Measurements from ENCODE around the gene PELI1.
"Not testable (repeated sequence)": the region's sequence is repeated elsewhere in the genome, so short reads cannot be mapped to it uniquely, and the experiment has no call there.

The PELI1 gene

DNA sequence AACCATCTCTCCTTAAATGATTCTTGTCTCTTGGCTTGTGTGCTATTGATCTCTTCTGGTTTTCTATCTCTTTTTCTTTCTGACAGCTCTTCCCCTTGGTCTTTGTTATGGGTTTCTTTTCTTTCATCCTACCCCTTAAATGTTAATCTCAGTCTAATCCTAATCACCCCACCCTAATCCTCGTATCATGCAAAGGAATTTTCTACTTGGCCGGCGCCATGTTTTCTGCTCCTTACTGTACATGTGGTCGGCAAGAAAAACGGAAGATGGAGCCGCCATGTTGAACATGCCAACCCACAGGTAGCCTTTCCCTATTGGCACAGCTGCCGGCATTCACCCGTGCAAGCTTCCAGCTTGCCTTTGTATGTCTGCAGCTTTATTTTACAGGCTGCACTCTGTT, 63.2 kb downstream of the PELI1 start:
- H3K4me3 ChIP-seq (ENCODE audit: low read depth, low read length), result no peak overlapping the region
- TF ChIP-seq, protein P1, sequence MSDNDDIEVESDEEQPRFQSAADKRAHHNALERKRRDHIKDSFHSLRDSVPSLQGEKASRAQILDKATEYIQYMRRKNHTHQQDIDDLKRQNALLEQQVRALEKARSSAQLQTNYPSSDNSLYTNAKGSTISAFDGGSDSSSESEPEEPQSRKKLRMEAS (IDR thresholded peaks at IDR 0.05; ENCODE audit: low read depth, low read length), result no peak
- DNase-seq (ENCODE audit: low read depth), result no peak

DNA sequence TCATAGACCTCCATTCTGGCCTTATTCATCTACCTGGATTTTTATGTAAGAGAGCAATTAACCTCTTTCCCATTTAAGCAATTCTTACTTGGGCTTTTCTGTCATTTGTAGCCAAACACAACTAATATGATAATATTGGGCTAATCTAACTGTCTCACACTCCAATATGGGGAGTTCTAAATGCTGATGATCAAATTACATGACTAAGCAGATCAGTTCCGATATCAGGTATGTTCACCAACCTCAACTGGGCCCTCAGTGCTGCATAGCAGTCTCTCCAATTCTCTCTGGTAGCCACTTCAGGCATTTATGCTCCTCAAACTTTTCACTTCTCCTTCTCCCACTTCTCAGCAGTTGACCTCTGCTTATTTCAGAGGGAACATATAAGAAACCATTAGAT, 64.0 kb downstream of the PELI1 start:
- DNase-seq (ENCODE audit: low read depth), result no peak
- TF ChIP-seq, protein P1 (IDR thresholded peaks at IDR 0.05; ENCODE audit: low read depth, low read length), result no peak
- TF ChIP-seq, protein P2, sequence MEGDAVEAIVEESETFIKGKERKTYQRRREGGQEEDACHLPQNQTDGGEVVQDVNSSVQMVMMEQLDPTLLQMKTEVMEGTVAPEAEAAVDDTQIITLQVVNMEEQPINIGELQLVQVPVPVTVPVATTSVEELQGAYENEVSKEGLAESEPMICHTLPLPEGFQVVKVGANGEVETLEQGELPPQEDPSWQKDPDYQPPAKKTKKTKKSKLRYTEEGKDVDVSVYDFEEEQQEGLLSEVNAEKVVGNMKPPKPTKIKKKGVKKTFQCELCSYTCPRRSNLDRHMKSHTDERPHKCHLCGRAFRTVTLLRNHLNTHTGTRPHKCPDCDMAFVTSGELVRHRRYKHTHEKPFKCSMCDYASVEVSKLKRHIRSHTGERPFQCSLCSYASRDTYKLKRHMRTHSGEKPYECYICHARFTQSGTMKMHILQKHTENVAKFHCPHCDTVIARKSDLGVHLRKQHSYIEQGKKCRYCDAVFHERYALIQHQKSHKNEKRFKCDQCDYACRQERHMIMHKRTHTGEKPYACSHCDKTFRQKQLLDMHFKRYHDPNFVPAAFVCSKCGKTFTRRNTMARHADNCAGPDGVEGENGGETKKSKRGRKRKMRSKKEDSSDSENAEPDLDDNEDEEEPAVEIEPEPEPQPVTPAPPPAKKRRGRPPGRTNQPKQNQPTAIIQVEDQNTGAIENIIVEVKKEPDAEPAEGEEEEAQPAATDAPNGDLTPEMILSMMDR (IDR thresholded peaks at IDR 0.05; ENCODE audit: low read depth, low read length), result no peak
- no peak for TF ChIP-seq POLR2A (IDR thresholded peaks at IDR 0.05; ENCODE audit: extremely low read depth, insufficient read length)
- no peak for TF ChIP-seq MYC (IDR thresholded peaks at IDR 0.05; ENCODE audit: low read depth, low read length)
- no peak overlapping the region for H3K4me3 ChIP-seq (ENCODE audit: low read depth, low read length)

DNA sequence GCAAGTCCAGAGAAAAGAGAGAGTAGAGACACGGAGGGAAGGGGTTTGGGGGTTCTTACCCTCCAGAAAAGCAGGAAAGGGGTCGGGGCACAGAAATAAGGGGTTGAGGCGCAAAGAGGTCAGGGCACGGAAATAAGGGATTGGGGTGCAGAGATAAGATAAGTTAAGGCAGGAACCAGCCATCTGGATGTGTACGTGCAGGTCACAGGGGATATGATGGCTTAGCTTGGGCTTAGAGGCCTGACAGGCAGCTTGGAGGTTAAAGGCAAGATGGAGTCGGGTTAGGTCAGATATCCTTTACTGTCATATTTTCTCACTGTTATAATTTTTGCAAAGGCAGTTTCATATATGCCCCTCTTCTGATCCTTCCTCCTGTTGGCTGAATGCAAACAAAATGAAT, 64.5 kb downstream of the PELI1 start:
- not testable (repeated sequence) for DNase-seq (ENCODE audit: low read depth); H3K4me3 ChIP-seq (ENCODE audit: low read depth, low read length)

DNA sequence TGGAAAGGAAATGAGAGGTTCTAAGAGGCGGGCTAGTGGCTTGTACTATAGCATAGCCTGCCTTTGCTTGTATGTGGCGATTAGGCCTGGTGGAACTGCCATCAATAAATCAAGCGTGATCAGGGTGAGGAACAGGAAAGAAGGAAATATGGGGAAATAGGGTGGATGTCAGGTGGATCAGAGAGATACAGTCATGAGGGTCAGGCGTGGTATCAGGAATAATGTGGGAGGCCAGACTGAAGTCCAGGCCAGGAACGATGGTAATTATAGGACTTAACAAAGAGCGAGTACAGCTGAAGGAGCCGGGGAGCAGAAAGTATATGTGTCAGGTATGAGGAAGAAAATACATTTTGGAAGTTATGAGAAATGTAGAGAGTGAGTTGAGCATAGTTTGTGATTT, 67.4 kb downstream of the PELI1 start:
- H3K4me3 ChIP-seq (ENCODE audit: low read depth, low read length); DNase-seq (ENCODE audit: low read depth): not testable (repeated sequence)

DNA sequence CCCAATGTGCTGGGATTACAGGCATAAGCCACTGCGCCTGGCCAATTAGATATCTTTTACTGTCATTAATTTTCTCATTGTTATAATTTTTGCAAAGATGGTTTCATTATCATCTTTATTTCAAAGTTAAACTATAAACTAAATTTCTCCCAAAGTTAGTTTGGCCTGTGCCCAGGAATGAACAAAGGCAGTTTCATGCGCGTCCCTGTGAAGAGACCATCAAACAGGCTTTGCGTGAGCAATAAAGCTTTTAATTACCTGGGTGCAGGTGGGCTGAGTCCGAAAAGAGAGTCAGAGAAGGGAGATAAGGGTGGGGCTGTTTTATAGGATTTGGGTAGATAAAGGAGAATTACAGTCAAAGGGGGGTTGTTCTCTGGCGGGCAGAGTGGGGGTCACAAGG, 69.6 kb downstream of the PELI1 start:
- not testable (repeated sequence) for H3K4me3 ChIP-seq (ENCODE audit: low read depth, low read length); DNase-seq (ENCODE audit: low read depth)

DNA sequence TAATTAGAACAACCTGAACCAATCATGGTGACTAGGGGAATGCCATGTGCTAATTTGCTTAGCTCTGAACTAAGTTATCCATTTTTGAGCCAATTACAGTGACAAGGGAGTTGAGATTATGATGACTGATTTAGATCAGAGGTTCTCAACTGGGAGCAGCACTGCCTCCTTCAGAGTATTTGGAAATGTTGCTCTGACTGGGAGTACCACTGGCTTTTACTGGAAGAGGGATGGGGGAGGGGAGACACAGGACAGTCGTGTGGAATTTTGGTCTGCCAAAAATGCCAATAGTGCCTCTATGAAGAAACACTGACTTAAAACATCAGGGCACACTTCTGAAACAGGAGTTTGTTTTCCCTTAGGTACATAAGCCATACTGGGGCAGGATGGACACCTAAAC, 76.9 kb downstream of the PELI1 start:
- DNase-seq (ENCODE audit: low read depth), result no peak
- TF ChIP-seq, protein P1 (IDR thresholded peaks at IDR 0.05; ENCODE audit: low read depth, low read length), result no peak
- no peak for TF ChIP-seq POLR2A (IDR thresholded peaks at IDR 0.05; ENCODE audit: extremely low read depth, insufficient read length)
- TF ChIP-seq, protein P2 (IDR thresholded peaks at IDR 0.05; ENCODE audit: low read depth, low read length), result no peak
- no peak for TF ChIP-seq MYC (IDR thresholded peaks at IDR 0.05; ENCODE audit: low read depth, low read length)

DNA sequence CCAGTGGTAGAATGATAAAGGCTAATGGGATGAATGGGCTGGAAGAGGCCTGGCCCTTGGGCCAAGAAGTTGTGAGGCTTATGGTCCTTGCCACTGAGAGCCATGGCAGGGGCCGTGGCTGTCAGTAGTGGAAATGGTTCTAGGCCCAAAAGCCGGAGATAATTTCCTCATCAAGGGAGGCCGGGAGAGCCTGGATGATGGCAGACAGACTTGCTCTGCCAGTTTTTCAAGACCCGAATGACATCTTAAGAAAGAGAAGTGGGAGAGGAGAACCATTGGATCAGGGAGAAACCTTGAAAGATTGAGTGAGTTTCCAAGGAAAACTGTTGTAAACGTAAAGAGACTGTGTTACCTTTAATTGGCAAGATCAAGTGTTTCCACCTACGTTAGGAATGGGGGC, 78.7 kb downstream of the PELI1 start:
- no peak overlapping the region for H3K4me3 ChIP-seq (ENCODE audit: low read depth, low read length)

More for the DNA sequence above, 76.9 kb downstream of the PELI1 start:
- no peak overlapping the region for H3K4me3 ChIP-seq (ENCODE audit: low read depth, low read length)

DNA sequence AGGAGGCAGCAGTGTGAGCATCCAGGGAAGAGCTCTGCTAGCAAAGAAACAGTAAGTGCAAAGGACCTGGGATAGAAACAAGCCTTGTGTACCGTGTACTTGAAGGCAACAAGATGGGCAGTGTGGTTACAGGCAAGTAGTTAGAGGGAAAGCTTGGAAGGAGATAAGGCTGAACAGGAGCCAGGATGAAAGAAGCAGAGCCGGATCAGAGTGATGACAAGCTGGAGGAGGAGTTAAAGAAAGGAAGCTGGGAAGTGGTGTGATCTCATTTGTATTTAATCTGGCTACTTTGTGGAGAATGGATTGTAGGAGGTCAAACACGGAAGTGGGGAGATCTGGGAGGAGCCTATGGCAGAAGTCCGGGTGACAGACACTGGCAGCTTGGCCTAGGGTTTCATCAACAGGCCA, 80.3 kb downstream of the PELI1 start:
- TF ChIP-seq MYC (IDR thresholded peaks at IDR 0.05; ENCODE audit: low read depth, low read length) (no peak), POLR2A (IDR thresholded peaks at IDR 0.05; ENCODE audit: extremely low read depth, insufficient read length) (no peak)
- TF ChIP-seq, protein P1 (IDR thresholded peaks at IDR 0.05; ENCODE audit: low read depth, low read length), result no peak
- TF ChIP-seq, protein P2 (IDR thresholded peaks at IDR 0.05; ENCODE audit: low read depth, low read length), result no peak
- no peak for DNase-seq (ENCODE audit: low read depth)
- no peak overlapping the region for H3K4me3 ChIP-seq (ENCODE audit: low read depth, low read length)

More for the DNA sequence above, 78.7 kb downstream of the PELI1 start:
- TF ChIP-seq, protein P2 (IDR thresholded peaks at IDR 0.05; ENCODE audit: low read depth, low read length), result no peak
- no peak for TF ChIP-seq POLR2A (IDR thresholded peaks at IDR 0.05; ENCODE audit: extremely low read depth, insufficient read length)
- no peak for TF ChIP-seq MYC (IDR thresholded peaks at IDR 0.05; ENCODE audit: low read depth, low read length)
- TF ChIP-seq, protein P1 (IDR thresholded peaks at IDR 0.05; ENCODE audit: low read depth, low read length), result no peak
- DNase-seq (ENCODE audit: low read depth), result no peak

All from NB4 (cell line).